HuH-7 (cell line): ENCODE data around the gene PCDHGA2.
"Not testable (repeated sequence)": the region's sequence is repeated elsewhere in the genome, so short reads cannot be mapped to it uniquely, and the experiment has no call there.

Experiments used
- DNase-seq: peaks from one replicate; pipeline ENCODE4 v3.0.0; 2011; ENCODE audit warnings: low spot score

The PCDHGA2 gene

GRCh38 chr5:141338538-141339306 is at the start of gene PCDHGA2:
Gene PCDHGA2 (plus strand): TSS chr5:141338760.
- DNase-seq, result peak; percentile 71

GRCh38 chr5:141298376-141298775 is 40.2 kb upstream of the PCDHGA2 start:
- no peak for DNase-seq

DNA sequence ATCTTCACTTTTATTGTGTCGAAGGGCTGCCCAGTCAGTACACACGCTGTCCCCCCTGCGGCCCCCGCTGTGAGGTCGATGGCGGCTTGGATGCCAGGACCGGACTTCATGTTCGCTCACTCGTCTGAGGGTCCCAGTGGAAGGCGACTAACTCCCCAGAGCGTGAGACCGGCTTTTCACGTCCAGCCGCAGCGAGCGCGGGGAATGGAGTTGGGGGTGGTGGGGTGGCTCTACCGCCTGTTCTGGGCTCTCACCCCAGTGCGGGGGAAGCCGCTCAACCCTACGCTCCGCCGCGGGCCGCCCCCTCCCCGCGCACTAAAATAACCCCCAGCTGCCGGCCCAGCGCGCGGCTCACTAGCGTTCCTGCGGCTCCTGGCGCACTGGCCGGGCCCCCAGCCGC is 34.8 kb upstream of the PCDHGA2 start, which contains the start of gene SLC25A2:
Gene SLC25A2, minus strand, starts transcription at position 294 of the 400 bp plus-strand sequence. Its CDS starts 184 bp downstream, at position 110.
- DNase-seq, result no peak

- DNase-seq, result no peak
Measured at GRCh38 chr5:141306630-141307029, 31.9 kb upstream of the PCDHGA2 start.

GRCh38 chr5:141313711-141314110 is 24.8 kb upstream of the PCDHGA2 start:
- no peak for DNase-seq

DNA sequence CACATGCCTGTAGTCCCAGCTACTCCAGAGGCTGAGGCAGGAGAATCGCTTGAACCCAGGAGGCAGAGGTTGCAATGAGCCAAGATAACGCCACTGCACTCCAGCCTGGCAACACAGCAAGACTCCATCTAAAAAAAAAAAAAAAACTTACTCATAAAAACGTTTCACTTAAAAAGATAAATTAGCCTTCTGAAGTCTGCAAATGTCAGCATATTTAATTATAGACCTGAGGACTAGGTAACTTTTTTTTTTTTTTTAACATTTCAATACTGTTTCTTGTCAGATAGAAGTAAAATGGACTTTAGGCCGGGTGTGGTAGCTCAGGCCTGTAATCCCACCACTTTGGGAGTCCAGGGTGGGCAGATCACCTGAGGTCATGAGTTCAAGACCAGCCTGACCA is 21.6 kb upstream of the PCDHGA2 start:
- not testable (repeated sequence) for DNase-seq

- no peak for DNase-seq
Measured at GRCh38 chr5:141319202-141319601, 19.4 kb upstream of the PCDHGA2 start.

GRCh38 chr5:141319699-141320098 is 18.9 kb upstream of the PCDHGA2 start:
- DNase-seq, result no peak

- DNase-seq, result peak; percentile 83
Measured at GRCh38 chr5:141320225-141321169, 18.1 kb upstream of the PCDHGA2 start, which contains the start of gene TAF7. Gene TAF7 (minus strand): TSS chr5:141320784. CDS start chr5:141320044, 740 bp downstream.

DNA sequence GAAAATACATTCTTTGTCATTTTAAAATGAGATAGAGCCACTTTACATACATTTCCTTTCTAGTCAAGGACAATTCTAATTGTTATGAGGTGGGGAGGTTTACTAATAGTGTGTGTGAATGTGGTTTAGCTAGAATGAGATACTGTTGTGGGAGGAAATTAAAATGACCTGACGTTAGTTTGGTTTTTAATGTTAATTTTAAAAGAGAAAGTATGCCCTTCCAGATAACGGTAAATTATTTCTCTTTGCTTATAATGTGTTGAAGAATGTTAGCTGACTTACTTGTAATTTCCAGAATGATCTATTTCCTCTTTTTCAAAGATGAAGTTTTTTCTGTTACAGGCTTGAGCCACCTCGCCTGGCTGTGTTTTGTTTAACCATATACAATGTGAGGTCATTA is 16.3 kb upstream of the PCDHGA2 start:
- no peak for DNase-seq

- peak; percentile 64 for DNase-seq
Measured at GRCh38 chr5:141326088-141326854, 12.3 kb upstream of the PCDHGA2 start.

DNA sequence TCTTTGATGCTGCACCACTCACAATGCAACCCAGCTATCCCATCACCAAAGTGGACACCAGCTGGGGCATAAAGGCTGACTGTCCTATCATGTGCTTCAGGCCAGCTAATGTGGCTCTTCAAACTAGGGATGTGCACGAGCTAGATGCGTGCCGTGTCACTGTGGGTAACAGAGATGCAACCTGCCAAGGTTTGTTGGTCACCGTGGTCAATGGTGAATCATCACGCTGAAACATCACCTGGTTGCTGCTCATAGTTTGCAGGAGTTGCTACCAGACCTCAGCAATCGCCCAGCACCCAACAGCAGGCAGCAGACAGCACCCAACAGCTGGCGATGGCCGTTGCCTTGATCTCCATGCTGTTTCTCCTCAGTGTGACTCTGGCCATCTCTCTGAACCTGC is 10.3 kb upstream of the PCDHGA2 start:
- DNase-seq, result no peak

DNA sequence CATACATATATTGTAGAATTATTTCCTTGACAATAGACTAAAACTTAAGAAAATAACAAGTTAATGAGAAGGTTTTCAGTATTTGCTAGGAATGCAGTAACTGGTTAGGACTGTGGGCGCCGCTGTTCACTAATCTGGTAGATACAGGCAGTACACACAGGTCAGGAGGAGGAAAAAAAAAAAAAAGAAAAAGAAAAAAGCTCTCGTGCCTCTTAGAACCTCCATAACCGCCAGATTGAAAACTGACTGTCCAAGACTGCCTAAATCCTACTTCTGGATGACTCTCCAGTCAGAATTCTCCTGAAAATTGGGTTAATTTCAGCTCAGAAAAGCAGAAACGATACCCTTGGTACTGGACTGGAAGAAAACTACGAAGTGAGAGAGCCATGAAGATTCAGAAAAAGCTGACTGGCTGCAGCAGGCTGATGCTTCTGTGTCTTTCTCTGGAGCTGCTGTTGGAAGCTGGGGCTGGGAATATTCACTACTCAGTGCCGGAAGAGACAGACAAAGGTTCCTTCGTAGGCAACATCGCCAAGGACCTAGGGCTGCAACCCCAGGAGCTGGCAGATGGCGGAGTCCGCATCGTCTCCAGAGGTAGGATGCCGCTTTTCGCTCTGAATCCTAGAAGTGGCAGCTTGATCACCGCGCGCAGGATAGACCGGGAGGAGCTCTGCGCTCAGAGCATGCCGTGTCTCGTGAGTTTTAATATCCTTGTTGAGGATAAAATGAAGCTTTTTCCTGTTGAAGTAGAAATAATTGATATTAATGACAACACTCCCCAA is 8.1 kb upstream of the PCDHGA2 start, which contains the start of gene PCDHGA1:
Gene PCDHGA1, plus strand, starts transcription at position 216 of the 782 bp plus-strand sequence.
- DNase-seq, result peak; percentile 42

GRCh38 chr5:141332571-141332970 is 6.0 kb upstream of the PCDHGA2 start:
- DNase-seq, result not testable (repeated sequence)

DNA sequence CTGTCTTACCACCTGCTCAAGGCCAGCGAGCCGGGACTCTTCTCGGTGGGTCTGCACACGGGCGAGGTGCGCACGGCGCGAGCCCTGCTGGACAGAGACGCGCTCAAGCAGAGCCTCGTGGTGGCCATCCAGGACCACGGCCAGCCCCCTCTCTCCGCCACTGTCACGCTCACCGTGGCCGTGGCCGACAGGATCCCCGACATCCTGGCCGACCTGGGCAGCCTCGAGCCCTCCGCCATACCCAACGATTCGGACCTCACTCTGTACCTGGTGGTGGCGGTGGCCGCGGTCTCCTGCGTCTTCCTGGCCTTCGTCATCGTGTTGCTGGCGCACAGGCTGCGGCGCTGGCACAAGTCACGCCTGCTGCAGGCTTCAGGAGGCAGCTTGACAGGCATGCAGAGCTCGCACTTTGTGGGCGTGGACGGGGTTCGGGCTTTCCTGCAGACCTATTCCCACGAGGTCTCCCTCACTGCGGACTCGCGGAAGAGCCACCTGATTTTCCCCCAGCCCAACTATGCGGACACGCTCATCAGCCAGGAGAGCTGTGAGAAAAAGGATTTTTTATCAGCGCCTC is 2.3 kb downstream of the PCDHGA2 start:
- not testable (repeated sequence) for DNase-seq

GRCh38 chr5:141342773-141343172 is 4.2 kb downstream of the PCDHGA2 start:
- no peak for DNase-seq

DNA sequence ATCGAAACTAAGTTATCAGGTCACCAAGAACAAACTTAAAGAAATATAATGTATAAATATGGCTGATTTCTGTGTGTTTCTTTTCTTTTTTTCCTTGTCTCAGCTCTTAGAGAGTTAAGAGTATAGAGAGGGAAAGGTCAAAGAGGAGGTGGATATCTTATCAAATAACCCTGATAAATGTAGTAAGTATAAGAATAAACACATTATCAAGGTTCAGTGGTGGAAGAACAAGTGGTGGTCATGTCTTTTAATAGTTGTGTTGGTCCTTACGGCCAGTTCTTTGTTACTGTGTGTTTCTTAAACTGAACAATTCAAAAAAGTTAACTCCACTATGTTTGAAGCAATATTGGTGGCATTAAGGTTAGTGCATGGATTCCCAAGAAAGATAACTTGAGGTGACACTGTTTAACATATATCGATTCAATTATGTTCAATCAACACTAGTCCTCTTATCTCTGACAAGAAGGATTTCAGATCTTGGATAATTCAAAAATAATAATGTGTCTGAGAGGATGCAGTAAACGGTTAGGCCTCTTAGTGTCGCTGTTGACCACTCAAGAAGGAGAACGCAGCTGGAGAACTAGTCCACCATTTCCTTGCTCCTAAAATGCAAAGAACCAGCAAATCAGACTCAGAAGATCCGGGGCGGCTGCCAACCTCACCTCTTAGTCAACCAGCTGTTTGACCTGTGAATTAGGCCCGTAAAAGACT is 4.8 kb downstream of the PCDHGA2 start, which contains the start of gene PCDHGA3:
Gene PCDHGA3, plus strand, starts transcription at position 588 of the 711 bp plus-strand sequence. CDS start 205 bp downstream, outside the sequence.
- DNase-seq, result no peak

DNA sequence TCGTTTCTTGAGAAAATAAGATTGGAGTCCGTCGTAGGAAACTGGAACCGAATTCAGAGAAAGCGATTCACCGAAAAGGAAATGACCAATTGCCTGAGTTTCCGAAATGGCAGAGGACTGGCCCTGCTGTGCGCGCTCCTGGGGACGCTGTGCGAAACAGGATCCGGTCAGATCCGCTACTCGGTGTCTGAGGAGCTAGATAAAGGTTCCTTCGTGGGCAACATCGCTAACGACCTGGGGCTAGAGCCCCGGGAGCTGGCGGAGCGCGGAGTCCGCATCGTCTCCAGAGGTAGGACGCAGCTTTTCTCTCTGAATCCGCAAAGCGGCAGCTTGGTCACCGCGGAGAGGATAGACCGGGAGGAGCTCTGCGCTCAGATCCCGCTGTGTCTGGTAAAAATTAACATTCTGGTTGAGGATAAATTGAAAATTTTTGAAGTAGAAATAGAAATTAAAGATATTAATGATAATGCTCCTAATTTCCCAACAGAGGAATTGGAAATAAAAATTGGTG is 5.4 kb downstream of the PCDHGA2 start:
- no peak for DNase-seq

- no peak for DNase-seq
Measured at GRCh38 chr5:141345327-141345726, 6.8 kb downstream of the PCDHGA2 start.

DNA sequence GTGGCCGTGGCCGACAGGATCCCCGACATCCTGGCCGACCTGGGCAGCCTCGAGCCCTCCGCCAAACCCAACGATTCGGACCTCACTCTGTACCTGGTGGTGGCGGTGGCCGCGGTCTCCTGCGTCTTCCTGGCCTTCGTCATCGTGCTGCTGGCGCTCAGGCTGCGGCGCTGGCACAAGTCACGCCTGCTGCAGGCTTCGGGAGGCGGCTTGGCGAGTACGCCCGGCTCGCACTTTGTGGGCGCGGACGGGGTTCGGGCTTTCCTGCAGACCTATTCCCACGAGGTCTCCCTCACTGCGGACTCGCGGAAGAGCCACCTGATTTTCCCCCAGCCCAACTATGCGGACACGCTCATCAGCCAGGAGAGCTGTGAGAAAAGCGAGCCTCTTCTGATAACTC is 7.5 kb downstream of the PCDHGA2 start:
- not testable (repeated sequence) for DNase-seq
